ENCODE measurements around the gene FSCN2. TPM values are rescaled to one million over a fixed set of nuclear protein-coding genes. Genes with fewer than 3 reads are reported as not detected.
A peak's percentile ranks its signal among the peaks of the same experiment; 100 is the strongest.

FSCN2 gene, protein sequence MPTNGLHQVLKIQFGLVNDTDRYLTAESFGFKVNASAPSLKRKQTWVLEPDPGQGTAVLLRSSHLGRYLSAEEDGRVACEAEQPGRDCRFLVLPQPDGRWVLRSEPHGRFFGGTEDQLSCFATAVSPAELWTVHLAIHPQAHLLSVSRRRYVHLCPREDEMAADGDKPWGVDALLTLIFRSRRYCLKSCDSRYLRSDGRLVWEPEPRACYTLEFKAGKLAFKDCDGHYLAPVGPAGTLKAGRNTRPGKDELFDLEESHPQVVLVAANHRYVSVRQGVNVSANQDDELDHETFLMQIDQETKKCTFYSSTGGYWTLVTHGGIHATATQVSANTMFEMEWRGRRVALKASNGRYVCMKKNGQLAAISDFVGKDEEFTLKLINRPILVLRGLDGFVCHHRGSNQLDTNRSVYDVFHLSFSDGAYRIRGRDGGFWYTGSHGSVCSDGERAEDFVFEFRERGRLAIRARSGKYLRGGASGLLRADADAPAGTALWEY
- total RNA-seq (3.8 TPM), polyA plus RNA-seq (ENCODE audit: insufficient read depth, low read depth, low replicate concordance) (0.26 TPM)
- long read RNA-seq, donor 1: 0 reads
- long read RNA-seq, donor 2: 0 reads
- long read RNA-seq, donor 3: 0 reads
- long read RNA-seq, donor 4: 0 reads
- long read RNA-seq, donor 5: 0 reads
- long read RNA-seq, donor 6: 0 reads
- long read RNA-seq, donor 7: 0 reads
- long read RNA-seq, donor 8: 0 reads
- long read RNA-seq, donor 9: 0 reads
- long read RNA-seq, donor 10: 0 reads

DNA sequence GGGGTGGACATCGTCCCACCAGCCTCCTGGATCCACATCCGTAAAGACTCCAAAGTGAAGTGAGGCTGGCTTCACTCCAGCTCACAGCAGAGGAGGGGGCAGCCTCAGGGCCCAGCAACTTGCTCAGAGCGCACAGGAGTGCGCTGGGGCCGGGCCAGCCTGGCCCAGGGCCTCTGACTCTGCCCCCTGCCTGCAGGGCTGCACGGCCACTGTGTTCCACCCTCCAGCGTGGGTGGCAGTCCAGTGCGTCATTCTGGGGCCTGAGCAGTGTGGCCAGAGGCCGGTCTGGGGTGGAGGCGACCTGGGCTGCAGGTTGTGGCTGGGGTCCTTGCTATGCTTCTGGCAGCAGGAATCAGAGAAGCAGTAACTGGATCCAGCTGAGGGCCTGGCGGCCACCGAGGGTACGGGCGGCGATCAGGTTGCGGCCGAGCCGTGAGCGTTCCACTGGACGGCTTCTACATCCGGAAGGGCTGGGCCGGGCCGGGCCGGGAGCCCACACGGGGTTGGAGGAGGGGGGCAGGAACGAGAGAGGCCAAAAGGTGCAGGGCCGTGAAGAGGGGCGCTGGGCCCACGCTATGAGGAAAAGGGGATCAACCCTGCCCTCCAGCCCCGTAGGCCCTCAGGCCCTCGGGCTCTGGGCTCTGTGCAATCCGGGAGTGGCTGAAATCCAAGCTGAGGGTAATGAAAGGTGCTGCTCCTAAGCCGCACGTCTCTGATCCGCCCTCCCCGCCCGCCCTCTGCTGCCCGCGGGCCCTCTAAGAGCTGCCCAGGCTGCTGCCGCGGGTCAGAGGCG lies at the start of gene FSCN2:
Gene FSCN2, plus strand, starts transcription at position 787 of the 793 bp plus-strand sequence. CDS start 155 bp downstream, outside the sequence.
- TF ChIP-seq, protein P1, sequence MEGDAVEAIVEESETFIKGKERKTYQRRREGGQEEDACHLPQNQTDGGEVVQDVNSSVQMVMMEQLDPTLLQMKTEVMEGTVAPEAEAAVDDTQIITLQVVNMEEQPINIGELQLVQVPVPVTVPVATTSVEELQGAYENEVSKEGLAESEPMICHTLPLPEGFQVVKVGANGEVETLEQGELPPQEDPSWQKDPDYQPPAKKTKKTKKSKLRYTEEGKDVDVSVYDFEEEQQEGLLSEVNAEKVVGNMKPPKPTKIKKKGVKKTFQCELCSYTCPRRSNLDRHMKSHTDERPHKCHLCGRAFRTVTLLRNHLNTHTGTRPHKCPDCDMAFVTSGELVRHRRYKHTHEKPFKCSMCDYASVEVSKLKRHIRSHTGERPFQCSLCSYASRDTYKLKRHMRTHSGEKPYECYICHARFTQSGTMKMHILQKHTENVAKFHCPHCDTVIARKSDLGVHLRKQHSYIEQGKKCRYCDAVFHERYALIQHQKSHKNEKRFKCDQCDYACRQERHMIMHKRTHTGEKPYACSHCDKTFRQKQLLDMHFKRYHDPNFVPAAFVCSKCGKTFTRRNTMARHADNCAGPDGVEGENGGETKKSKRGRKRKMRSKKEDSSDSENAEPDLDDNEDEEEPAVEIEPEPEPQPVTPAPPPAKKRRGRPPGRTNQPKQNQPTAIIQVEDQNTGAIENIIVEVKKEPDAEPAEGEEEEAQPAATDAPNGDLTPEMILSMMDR (IDR thresholded peaks at IDR 0.05; ENCODE audit: borderline replicate concordance, extremely low read depth, insufficient read depth): peak; percentile 7
- H3K4me3 ChIP-seq (ENCODE audit: low read length in 3 of 3): no peak within 1 kb of the TSS
- H3K27ac ChIP-seq (ENCODE audit: low read depth in 2 of 2, low read length in 2 of 2): no peak within 1 kb of the TSS
- no peaks in the 10 kb centered on the region for H3K27me3 ChIP-seq (ENCODE audit: control insufficient read depth, insufficient read depth, low read length)
- H3K9ac ChIP-seq (ENCODE audit: low read length in 3 of 3): no peak within 1 kb of the TSS
- FAIRE-seq (no peak), DNase-seq (peak; percentile 76 to 84 (median 79))
- H3K4me1 ChIP-seq (ENCODE audit: control insufficient read depth in 2 of 3, insufficient read depth in 2 of 3, low read depth in 1 of 3, low read length in 3 of 3): peaks cover 0 to 15% (median 0%) of the 10 kb centered on the region in 3 donors
- H3K36me3 ChIP-seq (ENCODE audit: control insufficient read depth in 2 of 3, insufficient read depth in 3 of 3, low read length in 3 of 3): no peaks in the 10 kb centered on the region
- intact Hi-C loops (cut with DNase I): no loop called here
- H3K9me3 ChIP-seq (ENCODE audit: control insufficient read depth in 2 of 3, insufficient read depth in 1 of 3, low read length in 3 of 3): no peaks in the 10 kb centered on the region

DNA sequence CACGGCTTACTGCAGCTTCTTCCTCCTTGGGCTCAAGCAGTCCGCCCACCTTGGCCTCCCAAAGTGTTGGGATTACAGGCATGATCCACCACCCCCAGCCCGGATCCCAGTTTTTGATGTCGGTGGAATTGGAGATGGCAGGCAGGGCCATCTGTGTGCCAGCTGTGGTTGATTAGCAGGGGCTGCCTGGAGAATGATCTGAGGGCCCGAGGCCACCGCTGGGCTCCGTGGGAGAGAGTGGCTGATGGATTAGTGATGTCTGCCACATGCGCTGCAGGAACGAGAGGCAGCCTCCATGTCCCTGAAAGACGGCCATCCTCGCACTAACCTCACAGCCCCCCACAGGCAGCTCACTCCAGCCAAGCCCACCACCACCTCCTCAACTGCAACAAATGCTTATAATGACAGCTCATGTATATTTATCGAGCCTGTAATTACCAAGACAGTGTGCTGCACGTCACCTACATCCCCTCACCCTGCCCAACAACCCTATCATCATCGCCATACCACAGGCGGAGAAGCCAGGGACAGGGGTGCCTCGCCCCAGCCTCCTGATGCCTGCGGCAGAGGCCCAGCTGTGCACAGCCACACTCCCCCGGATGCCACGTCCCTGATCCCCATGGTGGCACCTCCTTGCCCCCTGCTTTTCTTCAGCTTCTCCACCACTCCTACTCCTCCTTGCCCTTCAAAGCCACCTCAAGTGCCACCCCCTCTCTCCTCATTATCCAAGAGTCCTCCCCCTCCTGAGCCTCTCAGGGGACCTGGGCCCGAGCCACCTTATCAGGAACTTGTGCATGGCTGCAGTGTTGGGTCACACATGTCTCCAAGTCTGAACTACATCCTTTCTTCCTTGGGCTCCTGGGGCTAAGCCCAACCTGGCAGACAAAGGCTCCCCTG lies 48.8 kb upstream of the FSCN2 start:
- TF ChIP-seq, protein P1 (IDR thresholded peaks at IDR 0.05; ENCODE audit: borderline replicate concordance, extremely low read depth, insufficient read depth): no peak
- intact Hi-C loops (cut with DNase I): loop anchor here (10.0 kb wide), 1 partner anchor 225 kb away; no protein-coding TSS in a partner anchor
- DNase-seq (peak in 1 of 5 donors; percentile 17), FAIRE-seq (no peak)
- H3K4me1 ChIP-seq (ENCODE audit: control insufficient read depth in 2 of 3, insufficient read depth in 2 of 3, low read depth in 1 of 3, low read length in 3 of 3): peaks cover 0 to 13% (median 4%) of the 10 kb centered on the region in 3 donors
- no peak overlapping the region for H3K4me3 ChIP-seq (ENCODE audit: low read length in 3 of 3)
- H3K27ac ChIP-seq (ENCODE audit: low read depth in 2 of 2, low read length in 2 of 2): no peak overlapping the region
- no peaks in the 10 kb centered on the region for H3K9me3 ChIP-seq (ENCODE audit: control insufficient read depth in 2 of 3, insufficient read depth in 1 of 3, low read length in 3 of 3)
- H3K9ac ChIP-seq (ENCODE audit: low read length in 3 of 3): no peak overlapping the region
- no peaks in the 10 kb centered on the region for H3K27me3 ChIP-seq (ENCODE audit: control insufficient read depth, insufficient read depth, low read length)
- no peaks in the 10 kb centered on the region for H3K36me3 ChIP-seq (ENCODE audit: control insufficient read depth in 2 of 3, insufficient read depth in 3 of 3, low read length in 3 of 3)

All from kidney (tissue), 22 donors.